Left forelimb (tissue), 1 donor: ENCODE measurements around the gene NR3C2.

ENCODE experiments used
- DNase-seq: peaks from one replicate; pipeline ENCODE4 v3.0.0-alpha.2; 2018; ENCODE audit warnings: low spot score

The NR3C2 gene

GRCh38 chr4:148056879-148057278 lies 385.3 kb downstream of the NR3C2 start:
- DNase-seq: no peak

GRCh38 chr4:148055844-148056243 lies 386.4 kb downstream of the NR3C2 start:
- DNase-seq: no peak

GRCh38 chr4:148054275-148054674 lies 387.9 kb downstream of the NR3C2 start:
- no peak for DNase-seq

- no peak for DNase-seq
These were observed 388.8 kb downstream of the NR3C2 start for GRCh38 chr4:148053298-148054003.

GRCh38 chr4:148052448-148052847 lies 389.8 kb downstream of the NR3C2 start:
- DNase-seq: no peak

- DNase-seq: no peak
These were observed 390.8 kb downstream of the NR3C2 start for GRCh38 chr4:148051403-148051802.

- no peak for DNase-seq
These were observed 393.6 kb downstream of the NR3C2 start for GRCh38 chr4:148048598-148048997.

- no peak for DNase-seq
These were observed 397.3 kb downstream of the NR3C2 start for GRCh38 chr4:148044912-148045352.

- DNase-seq: no peak
These were observed 397.9 kb downstream of the NR3C2 start for GRCh38 chr4:148044089-148044911.

- DNase-seq: no peak
These were observed 400.4 kb downstream of the NR3C2 start for GRCh38 chr4:148041606-148042329.

- no peak for DNase-seq
These were observed 407.4 kb downstream of the NR3C2 start for GRCh38 chr4:148034813-148035212.

GRCh38 chr4:148030193-148030873 lies 411.9 kb downstream of the NR3C2 start:
- no peak for DNase-seq

GRCh38 chr4:148029781-148030180 lies 412.4 kb downstream of the NR3C2 start:
- DNase-seq: no peak
